Keratinocyte (primary cell): ENCODE measurements around the gene OAS3.

Source experiments
- CTCF ChIP-seq, 3 experiments: IDR thresholded peaks in 1 of 3; conservative IDR thresholded peaks in 1 of 3; optimal IDR thresholded peaks in 1 of 3; 2 replicates in 2 of 3; 3 replicates in 1 of 3; pipeline versions ENCODE3 to v1.5.1; 2011; ENCODE audit warnings: low read length in 3 of 3, mild to moderate bottlenecking in 3 of 3, moderate library complexity in 2 of 3, control low read depth in 1 of 3, inconsistent platforms in 1 of 3; ENCODE audit not compliant: insufficient read depth in 2 of 3; ENCODE audit errors: extremely low read depth in 1 of 3
- EZH2 ChIP-seq: IDR thresholded peaks from one replicate; pipeline ENCODE4 v1.6.1; 2012; ENCODE audit warnings: inconsistent platforms, mild to moderate bottlenecking, low read length, moderate library complexity

DNA sequence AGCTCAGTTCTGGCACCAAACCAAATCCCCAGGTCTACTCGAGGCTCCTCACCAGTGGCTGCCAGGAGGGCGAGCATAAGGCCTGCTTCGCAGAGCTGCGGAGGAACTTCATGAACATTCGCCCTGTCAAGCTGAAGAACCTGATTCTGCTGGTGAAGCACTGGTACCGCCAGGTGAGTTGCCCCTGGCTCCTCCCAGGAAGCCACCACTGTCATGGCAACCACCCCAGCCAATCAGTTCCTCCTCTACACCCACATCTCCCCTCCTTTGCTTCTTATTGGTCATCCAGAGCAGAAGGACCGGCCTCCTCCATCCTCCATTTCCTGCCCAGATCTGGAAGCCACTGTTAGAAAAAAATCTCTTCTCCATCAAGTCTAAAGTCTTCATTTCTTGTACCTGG is 22.8 kb downstream of the OAS3 start:
- TF ChIP-seq CTCF (optimal IDR thresholded peaks at IDR 0.05 in 1 of 3, IDR thresholded peaks at IDR 0.05 in 1 of 3, conservative IDR thresholded peaks at IDR 0.05 in 1 of 3; ENCODE audit: extremely low read depth in 1 of 3, insufficient read depth in 2 of 3, low read length in 3 of 3) (no peak), EZH2 (no peak)
